Measurements from ENCODE around the gene PDE9A. TPM values are rescaled to one million over a fixed set of nuclear protein-coding genes. Genes with fewer than 3 reads are reported as not detected.

The PDE9A gene
- total RNA-seq = 30.1 TPM

DNA sequence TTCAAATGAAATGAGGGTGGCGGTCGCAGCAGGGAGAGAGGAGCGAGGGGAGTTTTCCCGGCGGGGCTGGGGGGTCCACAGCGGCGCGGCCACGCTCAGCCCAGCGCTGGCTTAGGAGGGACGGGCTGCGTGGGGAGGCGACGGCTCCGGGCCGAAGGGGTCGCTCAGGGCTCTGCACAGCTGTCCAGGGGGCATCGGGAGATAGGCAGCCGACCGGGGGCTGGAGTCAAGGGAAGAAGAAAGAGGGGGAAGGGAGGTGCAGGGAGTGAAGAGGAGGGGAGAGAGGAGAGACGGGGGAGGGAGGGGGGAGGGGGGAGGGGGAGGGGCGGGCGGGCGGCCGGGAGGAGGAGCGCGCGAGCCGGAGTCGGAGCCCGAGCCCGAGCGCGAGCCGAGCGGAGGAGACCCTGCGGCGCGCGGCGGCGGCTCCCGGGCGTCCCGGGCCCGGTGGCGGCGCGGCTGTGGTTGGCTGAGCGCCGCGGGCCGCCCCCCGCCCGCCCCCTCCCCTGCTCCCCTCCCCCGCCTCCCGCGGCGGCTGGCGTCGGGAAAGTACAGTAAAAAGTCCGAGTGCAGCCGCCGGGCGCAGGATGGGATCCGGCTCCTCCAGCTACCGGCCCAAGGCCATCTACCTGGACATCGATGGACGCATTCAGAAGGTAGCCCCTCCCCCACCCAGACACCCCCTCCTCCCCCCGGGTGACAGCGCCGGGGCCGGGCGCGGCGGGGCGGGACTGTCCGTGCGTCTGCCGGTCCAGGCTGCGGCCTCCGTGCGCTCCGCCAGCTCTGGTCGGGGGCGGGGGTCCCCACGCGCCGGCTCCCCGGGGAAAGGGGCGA, at the start of gene PDE9A:
Gene PDE9A, plus strand, starts transcription at position 391 of the 831 bp plus-strand sequence. Its CDS starts 194 bp downstream, at position 585.

Other genes with a start within 250 kb of the PDE9A start
- gene UBASH3A, start 249.7 kb upstream of the PDE9A start, total RNA-seq = 0.23 TPM
- 3.2 TPM for gene RSPH1, start 157.4 kb upstream of the PDE9A start, total RNA-seq
- gene SLC37A1, start 139.8 kb upstream of the PDE9A start, total RNA-seq = 10.0 TPM
- gene WDR4, start 225.9 kb downstream of the PDE9A start, total RNA-seq = 17.9 TPM
- gene NDUFV3, start 239.7 kb downstream of the PDE9A start, total RNA-seq = 47.3 TPM